HTR-8/SVneo (cell line): ENCODE results near the gene ARHGEF10L.

Experiments used
- DNase-seq: peaks from one replicate; pipeline ENCODE4 v3.0.0; 2011; ENCODE audit warnings: low spot score, mixed read lengths; ENCODE audit not compliant: insufficient read length
- FAIRE-seq: peaks from 2 replicates; lab custom pipeline; 2011; peaks lifted over from hg19 to GRCh38; lab: Jason Lieb, UNC

The ARHGEF10L gene

DNA sequence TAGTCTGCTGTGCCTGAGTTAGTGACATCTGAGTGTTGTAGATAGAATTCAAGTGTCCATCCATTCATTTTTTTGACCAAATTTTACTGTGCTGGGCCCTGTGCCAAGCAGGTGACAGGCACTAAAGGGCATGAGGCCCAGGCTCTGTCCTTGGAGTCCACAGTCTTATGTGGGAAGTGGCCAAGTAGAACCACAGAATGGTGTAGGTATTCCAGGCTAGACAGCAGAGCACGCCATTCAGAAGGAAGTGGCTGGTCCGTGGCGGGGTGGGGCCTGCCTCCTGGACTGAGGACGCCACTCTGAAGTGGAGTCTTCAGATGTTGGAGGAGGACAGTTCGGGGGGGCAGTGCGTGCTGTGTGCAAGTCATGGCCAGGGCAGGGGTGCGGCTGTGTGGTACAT is 146.8 kb downstream of the ARHGEF10L start:
- DNase-seq = no peak
- FAIRE-seq = no peak

GRCh38 chr1:17687145-17687544 is 147.6 kb downstream of the ARHGEF10L start:
- FAIRE-seq = no peak
- DNase-seq = no peak

DNA sequence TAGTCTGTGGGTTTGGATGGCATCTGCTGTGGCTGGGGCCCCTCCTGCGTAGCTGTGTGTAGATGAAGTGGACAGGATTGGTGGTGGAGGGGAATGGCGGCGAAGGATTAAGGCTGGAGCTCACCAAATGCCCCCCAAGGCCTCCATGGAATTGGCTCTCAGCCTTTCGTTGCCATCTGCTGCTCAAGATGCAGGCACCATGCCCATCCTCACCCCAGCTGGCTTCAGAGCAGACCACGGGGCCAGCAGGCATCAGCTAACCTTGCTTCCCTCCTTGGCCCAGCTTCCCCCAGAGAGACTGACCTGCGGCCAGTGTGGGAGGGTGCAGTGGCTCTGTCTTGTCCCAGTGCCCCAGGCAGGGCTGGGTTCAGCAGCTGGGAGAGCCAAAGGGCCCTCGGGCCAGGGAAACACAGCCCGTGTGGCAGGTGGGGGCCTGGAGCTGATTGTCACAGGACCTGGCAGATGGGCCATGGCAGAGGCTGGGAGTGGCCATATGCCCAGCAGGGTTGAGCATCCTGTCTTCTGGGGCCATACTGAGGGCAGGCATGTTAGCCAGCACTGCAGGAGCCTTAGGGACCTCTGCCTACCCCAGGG is 148.8 kb downstream of the ARHGEF10L start:
- FAIRE-seq (no peak), DNase-seq (no peak)

DNA sequence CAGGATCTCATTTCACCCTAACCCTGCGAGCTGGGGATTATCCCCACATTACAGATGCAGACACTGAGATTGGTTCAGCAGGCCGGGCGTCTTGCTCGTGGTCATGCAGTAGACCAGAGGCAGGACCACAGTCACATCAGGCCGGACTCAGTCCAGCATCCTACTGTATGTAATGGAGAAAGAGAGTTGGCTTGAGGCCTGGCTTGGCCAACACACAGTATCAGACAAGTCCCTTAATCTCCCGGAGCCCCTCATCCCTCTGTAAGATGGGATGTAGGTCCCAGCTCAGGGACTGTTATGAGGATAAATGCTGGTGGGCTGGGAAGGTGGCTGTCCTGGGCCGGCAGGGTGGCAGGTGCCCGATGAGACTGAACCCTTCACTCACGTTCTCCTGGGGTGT is 149.5 kb downstream of the ARHGEF10L start:
- no peak for DNase-seq
- no peak for FAIRE-seq

GRCh38 chr1:17690906-17691634 is 151.6 kb downstream of the ARHGEF10L start:
- no peak for FAIRE-seq
- no peak for DNase-seq

- FAIRE-seq (no peak), DNase-seq (no peak)
These were observed 153.1 kb downstream of the ARHGEF10L start for GRCh38 chr1:17692645-17693044.

- peak; percentile 74 for DNase-seq
- no peak for FAIRE-seq
These were observed 157.2 kb downstream of the ARHGEF10L start for GRCh38 chr1:17696417-17697301.

- DNase-seq (no peak), FAIRE-seq (no peak)
These were observed 158.0 kb downstream of the ARHGEF10L start for GRCh38 chr1:17697458-17697857.

- FAIRE-seq = no peak
- no peak for DNase-seq
These were observed 160.1 kb downstream of the ARHGEF10L start for GRCh38 chr1:17699581-17699980.

GRCh38 chr1:17700945-17701810 is 161.7 kb downstream of the ARHGEF10L start:
- no peak for FAIRE-seq

DNA sequence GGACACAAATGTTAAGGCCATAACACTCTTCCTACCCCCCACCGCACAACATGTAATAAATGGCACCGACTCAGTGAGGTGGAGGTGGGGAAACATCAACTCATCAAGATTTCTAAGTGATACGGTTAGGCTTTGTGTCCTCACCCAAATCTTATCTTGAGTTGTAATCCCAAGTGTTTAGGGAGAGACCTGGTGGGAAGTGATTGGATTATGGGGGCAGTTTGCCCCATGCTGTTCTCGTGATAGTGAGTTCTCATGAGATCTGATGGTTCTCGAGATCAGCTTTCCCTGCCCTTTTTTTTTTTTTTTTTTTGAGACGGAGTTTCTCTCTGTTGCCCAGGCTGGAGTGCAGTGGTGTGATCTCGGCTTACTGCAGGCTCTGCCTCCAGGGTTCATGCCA is 164.7 kb downstream of the ARHGEF10L start:
- no peak for FAIRE-seq
- DNase-seq = no peak

More at GRCh38 chr1:17700945-17701810, 161.7 kb downstream of the ARHGEF10L start:
- DNase-seq = no peak

DNA sequence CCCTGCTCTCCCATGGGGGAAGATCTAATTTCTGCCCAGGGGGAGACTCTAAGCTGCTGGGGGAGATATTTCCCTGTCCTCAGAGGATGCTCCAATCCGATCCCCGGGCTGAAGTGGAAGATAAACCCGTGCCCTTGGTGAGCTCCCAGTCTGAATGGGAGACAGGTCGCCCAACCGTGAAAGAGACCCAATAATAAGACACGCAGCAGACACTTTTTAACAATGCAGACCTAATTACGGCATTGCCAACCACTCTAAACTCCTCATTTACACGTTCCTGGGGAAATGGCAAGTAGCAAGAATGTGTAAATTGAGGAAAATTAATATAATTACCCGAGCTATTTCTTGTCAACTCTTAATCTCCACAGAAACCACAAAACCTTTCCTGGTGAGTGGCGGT is 166.9 kb downstream of the ARHGEF10L start:
- FAIRE-seq (no peak), DNase-seq (no peak)

DNA sequence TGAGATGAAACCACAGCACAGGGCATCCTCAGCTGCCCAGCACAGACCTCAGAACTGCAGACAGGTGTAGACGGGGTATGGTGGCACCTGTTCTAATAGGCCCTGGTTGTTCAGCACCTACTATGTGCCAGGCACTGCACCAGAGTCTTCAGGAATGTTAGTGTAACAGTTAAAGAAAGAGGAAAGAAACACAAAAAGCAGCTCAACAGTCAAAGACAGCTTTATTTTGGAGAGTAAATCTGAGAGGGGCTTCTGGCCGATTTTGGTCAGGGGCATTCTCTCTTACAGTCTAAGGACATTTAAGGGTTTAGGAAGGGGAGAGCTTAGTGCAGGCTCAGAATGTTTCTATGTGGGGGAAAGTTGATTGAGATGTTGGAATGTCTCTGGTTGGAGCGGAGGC is 170.5 kb downstream of the ARHGEF10L start:
- DNase-seq (no peak), FAIRE-seq (no peak)

- no peak for FAIRE-seq
- no peak for DNase-seq
These were observed 171.5 kb downstream of the ARHGEF10L start for GRCh38 chr1:17710889-17711576.

DNA sequence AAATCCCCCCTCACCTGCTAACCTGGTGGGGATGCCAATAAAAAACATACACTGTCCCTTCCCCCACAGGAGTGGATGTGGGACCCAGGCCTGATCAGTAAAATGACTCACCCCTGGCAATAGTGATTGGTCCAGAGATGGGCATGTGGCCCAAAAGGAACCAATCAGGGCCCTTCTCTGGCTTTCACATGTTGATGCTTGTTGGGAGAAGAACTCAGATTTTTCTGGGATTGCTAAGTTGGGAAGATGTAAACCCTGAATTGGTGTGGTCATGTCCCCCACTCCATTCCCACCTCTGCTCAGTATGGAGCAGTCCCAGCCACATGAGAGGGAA is 172.0 kb downstream of the ARHGEF10L start:
- no peak for FAIRE-seq
- no peak for DNase-seq

- DNase-seq = no peak
- no peak for FAIRE-seq
These were observed 172.4 kb downstream of the ARHGEF10L start for GRCh38 chr1:17711941-17712340.

- DNase-seq (no peak), FAIRE-seq (no peak)
These were observed 174.5 kb downstream of the ARHGEF10L start for GRCh38 chr1:17713993-17714392.

- FAIRE-seq = no peak
- no peak for DNase-seq
These were observed 178.4 kb downstream of the ARHGEF10L start for GRCh38 chr1:17717594-17718535.

DNA sequence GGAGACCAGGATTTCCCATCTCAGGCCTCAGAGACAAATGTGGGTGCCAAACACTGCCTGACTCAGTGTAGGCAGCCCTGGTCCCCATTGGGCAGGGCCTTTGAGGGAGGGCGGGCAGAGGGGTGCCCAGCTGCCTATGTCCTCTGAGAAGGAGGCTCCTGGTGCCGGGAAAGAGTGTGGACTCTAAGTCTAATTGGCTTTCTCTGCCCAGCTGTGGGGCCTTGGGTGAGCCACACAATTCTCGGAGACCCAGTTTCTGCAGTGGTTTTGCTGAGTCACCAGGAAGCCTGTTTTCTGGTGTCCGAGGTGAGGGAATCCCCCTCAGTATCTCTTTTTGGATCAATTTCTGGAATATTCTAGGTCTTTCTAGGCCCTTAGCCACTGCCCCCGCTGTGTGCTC is 180.4 kb downstream of the ARHGEF10L start:
- DNase-seq = no peak
- no peak for FAIRE-seq
